Kidney glomerular epithelial cell (primary cell): ENCODE results near the gene MYT1.
"Not testable (repeated sequence)": the region's sequence is repeated elsewhere in the genome, so short reads cannot be mapped to it uniquely, and the experiment has no call there.

Experiments
- DNase-seq: peaks from one replicate; lab custom pipeline; 2025; lab: John Stamatoyannopoulos, UW

Gene MYT1

DNA sequence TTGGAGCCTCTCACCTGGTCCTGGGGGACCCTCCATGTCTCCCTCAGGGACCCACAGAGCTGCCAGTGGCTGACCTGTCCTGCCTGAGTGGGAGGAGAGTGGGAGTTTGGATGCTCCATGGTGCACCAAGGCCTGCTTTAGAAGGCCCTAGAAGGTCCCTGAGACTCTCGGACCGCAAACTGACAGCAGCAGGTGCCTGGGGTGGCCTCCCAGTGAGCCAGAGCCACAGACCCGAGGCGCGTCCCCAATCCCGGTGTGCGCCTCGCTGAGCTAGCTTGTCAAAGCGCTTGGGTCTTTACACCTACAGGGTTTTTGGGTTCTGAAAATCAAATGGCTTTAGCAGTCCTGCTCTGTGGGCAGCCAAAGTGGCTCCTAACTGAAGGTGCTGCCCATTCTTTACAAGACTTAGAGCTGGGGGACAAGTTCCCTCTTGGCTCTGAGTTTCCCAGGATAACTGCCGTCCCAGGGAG lies 4.9 kb downstream of the MYT1 start:
- no peak for DNase-seq

DNA sequence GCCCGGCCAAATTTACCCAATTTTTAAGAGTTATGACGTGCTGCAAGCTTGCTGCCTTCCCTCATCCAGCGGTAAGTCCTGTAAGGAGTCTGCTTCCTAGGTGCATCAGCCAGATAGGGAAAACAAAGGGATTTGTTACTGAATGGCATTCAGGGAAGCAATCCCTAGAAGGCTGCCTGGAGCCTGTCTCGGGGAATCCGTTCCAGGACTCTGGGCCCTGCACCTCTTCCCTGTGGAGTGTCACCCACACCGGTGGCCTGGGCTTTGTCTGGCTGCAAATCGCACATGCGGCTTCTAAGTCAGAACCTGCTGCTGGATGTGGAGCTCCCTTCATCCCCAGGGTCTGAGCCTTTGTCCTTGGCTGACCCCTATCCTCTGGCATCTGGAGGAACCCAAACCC lies 7.0 kb downstream of the MYT1 start:
- DNase-seq = no peak

DNA sequence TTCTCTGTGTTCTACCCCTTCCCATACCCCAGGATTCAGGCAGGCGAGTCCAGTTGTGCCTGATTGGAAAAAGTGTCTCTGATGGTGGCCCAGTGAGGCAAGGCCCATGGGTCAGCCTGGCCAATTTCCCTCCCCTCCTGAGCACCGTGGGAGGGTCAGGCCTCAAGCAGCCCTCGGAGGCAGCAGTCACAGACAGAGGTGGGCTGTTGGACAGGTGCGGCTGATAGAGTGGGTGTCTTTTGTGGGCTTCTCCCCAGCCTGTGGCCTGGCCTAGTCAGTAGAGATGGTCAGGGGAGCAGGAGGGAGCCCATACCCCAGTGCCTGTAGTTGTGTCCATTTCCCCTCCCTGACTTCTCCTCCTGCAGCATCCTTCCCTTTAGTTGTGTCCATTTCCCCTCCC lies 8.9 kb downstream of the MYT1 start:
- no peak for DNase-seq

DNA sequence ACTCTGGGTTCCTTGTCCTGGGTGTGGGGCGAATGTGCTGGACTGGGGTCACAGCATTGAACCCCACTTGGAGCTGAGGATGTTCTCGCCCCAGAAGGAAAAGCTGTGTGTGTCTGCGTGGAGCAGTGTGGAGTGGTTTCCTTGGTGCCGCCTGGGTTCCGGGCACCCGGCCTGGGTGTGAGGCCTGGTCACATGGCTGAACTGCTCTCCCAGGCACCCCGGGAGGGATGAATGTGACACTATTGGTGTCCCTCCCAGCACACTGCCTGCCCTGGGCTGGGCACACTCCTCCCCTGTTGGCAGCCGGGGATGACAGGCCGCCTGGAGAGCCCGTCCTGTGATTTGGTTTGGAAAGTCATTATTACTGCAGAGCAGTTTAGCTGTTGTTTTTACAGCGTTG lies 12.3 kb downstream of the MYT1 start:
- DNase-seq = no peak

DNA sequence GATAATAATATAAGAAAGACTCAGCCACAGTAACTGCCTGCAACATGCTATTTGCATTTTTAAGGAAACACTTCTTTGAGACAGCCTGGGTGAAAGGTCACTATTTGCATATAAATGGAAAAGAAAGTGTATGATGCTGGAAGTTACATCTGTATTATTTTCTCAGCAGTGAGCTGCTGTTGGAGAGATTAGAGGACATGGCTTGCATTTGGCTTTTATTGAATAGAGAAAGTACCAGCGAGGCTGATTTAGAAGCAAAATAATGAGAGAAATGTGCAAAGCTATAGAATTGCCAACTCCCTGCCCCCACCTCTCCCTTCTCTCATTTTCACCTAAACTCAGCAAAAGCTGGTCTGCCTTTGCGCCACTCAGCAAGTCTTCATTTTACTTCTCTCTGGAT lies 12.7 kb downstream of the MYT1 start:
- no peak for DNase-seq

- DNase-seq = no peak
Observed at GRCh38 chr20:64177384-64177783, 13.1 kb downstream of the MYT1 start.

DNA sequence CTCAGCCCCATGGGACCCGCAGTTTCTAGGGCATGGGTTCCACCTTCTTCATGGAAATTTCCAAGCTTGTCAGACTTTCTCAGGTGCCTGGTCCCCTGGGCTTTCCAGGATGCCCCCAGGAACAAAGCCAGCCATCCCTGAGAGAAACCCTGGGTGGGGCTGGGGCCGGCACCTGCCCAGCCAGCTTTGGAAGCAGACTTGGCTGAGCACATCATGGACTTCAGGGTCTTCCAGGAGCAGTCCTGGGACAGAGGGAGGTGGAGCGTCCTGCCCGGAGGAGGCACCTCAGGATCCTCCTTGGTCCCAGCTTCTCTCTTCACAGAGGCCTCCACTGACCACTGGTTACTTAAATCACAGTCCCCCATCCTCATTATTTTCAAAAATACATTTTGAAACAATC lies 13.5 kb downstream of the MYT1 start:
- no peak for DNase-seq

- not testable (repeated sequence) for DNase-seq
Observed at GRCh38 chr20:64178925-64179324, 14.7 kb downstream of the MYT1 start.

DNA sequence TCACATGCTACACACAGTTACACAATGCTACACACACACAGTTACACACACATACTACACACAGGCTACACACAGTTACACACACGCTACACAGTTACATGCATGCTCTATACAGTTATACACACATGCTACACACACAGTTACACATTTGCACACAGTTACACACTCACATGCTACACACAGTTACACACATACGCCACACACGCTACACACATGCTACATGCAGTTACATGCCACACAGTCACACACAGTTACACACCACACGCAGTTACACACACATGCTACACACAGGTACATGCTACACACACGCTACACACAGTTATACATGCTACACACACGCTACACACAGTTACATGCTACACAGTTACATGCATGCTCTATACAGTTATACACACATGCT lies 15.6 kb downstream of the MYT1 start:
- no peak for DNase-seq

GRCh38 chr20:64180673-64181072 lies 16.4 kb downstream of the MYT1 start:
- no peak for DNase-seq

GRCh38 chr20:64181391-64181790 lies 17.1 kb downstream of the MYT1 start:
- DNase-seq = no peak

- no peak for DNase-seq
Observed at GRCh38 chr20:64182146-64182865, 18.1 kb downstream of the MYT1 start.

GRCh38 chr20:64183313-64183712 lies 19.1 kb downstream of the MYT1 start:
- no peak for DNase-seq

DNA sequence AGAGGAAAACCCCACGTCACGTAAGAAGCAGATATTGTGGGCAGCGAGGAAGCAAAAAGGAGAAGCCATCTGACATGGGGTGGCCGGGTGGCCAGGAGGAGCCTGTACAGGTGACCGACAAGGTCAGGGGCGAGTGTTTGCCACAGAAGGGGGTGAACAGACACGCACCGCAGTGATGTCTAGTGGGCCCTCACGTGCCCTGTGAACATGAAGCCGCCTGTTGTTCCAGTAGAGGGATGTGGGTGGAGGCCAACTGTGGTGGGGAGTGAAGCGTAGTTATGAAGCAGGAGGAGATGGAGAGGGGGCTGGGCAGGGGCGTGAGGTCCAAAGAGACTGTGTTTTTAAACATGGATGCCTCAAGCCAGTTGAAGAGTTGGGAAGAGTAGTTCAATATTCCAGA lies 20.5 kb downstream of the MYT1 start:
- DNase-seq = no peak

DNA sequence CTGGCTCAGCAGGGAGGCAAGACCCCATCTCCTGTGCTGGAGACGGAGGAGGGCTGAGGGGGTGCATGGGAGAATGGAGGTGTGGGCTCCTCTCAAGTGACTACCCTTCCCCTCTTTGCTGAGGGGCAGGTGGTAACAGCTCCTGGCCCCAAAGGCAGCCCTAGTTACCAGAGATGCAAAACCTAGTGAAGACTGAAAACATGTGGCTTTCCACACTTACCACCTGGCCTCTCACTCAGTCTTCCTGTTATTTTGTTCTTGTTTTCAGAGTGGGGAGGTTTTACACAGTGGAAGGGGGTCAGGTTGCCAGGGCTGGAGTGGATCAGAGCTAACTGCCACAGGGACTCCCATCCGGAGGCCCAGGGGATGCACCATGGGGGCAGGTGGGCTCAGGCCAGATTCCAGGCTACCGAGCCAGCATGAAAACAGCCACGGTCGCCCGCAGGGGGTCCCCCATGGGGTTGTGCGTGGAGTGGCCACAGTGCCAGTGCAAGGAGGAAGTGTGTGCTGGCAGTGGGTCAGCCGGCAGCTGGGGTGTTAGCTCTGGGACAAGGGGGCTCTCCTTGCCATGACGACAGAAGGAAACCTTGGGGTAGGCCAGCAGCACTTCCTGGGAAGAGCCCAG lies 21.1 kb downstream of the MYT1 start:
- no peak for DNase-seq

GRCh38 chr20:64186071-64186598 lies 21.9 kb downstream of the MYT1 start:
- no peak for DNase-seq

DNA sequence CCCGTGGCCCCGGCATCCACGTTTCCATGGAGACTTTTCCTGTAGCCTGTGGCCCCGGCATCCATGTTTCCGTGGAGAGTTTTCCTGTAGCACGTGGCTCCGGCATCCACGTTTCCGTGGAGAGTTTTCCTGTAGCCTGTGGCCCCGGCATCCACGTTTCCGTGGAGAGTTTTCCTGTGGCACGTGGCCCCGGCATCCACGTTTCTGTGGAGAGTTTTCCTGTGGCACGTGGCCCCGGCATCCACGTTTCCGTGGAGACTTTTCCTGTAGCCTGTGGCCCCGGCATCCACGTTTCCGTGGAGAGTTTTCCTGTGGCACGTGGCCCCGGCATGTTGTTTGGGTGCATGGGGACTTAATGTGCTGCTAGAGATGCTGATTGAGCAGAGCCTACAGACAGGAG lies 23.0 kb downstream of the MYT1 start:
- not testable (repeated sequence) for DNase-seq

DNA sequence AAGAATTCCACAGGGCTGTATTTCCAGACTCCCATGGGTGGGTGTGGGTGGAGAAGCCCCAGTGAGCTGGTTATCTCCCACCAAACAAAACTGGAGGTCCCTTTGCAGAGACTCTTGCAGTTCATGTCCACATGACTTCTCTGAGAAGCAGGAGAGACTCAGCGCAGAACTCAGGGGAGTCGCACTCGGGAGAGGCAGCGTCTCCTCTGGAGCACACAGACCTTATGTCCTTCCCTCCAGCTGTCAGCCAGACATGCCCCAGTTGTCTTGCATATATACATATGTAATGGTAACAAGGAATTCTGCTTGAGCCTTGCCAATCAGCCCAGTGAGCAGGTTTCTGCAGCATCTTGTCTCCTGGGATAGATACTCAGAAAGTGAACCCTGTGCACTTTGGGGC lies 23.8 kb downstream of the MYT1 start:
- no peak for DNase-seq

DNA sequence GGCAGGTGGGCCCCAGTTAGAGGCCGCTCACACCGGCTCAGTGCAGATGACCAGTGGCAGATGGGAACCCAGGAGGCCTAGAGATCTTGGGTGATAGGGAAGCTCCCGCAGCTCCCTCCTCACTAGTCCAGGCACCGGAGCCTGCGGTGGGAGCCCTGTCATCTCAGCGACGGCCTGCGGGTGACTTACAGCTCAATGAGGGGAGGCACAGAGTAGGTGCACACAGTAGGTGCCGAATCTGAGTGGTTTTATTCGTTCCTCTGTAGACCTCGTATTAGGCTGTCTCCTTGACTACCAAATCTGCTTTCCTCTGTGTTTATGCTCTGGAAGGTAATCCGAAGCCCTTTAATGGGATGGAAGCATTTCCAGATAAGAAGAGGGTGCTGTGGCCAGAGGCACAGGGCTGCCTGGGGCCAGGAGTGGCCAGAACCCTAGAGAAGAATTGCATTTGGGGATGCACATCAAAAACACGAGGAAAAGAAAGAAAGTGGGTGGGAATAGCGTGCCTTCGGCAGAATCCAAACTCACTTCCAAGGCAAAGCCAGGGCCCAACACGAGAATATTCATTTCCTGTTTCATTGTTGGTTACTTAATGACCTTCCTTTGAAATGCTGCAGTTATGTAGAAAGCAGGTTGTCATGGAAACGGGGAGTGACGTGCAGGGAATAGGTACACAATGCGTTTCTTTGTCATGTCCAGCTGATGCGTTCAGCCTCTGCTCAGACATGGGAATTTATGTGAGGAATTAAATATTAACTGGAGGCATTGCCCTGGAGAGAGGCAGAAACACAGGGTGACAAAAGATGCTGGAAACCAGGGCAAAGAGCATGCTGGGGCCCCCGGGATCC lies 24.7 kb downstream of the MYT1 start:
- DNase-seq = peak; percentile 73

GRCh38 chr20:64189530-64189966 lies 25.3 kb downstream of the MYT1 start:
- no peak for DNase-seq

GRCh38 chr20:64189986-64190385 lies 25.7 kb downstream of the MYT1 start:
- no peak for DNase-seq

GRCh38 chr20:64191002-64191401 lies 26.8 kb downstream of the MYT1 start:
- no peak for DNase-seq

DNA sequence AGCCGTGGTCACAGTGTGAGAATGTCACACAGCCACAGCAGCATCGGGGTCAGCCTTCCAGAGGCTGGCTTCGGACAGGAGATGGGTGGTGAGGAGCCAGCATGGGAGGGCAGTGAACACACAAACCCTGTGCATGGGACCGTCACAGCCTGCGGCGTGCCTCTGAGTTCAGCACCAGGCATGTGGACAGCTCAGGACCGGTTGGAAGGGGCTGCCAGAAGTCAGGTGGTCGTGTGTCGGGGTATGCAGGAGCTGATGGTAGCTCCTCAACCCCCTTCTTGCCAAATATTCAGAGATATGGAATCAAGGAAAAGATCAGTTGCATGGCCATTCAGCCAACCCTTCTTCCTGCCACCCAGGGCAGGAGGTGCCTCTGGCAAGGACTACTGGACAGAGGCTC lies 28.2 kb downstream of the MYT1 start:
- no peak for DNase-seq
